Measurements from ENCODE around the gene ZNF483. TPM values are rescaled to one million over a fixed set of nuclear protein-coding genes. Genes with fewer than 3 reads are reported as not detected.

Gene ZNF483
- polyA plus RNA-seq, 1 of the 3 experiments (the other 2 are of a cell fraction), result 0.53 TPM

DNA sequence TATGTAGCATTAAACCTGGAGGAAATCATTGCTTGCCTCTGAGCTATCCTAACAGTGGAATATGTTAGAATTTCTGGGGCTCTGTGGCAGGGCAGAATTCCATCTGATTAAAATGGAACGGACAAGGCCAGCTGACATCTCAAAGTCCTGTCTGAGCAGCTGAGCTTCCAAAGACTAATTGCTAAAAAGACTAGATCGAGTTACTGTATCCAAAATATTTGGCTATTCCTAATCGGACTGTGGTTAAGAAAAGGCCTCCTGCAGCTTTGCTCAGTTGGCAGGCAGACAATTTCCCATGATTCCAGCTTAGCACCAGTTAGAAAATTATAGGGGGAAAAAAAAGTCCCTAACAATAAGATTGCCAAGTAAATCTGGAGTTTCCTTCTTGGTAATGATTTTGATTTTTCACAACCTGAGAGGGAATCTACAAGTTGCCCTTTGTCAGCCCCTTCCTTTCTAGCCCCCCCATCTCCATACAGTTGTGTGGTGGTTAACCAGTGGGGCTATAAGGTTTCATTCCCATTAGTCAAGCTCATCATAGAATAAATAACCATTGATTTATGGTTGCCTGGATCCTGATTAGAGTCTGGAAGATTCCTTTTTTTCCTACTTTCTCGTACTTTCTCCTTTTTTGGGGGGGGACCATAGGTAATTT lies 48.1 kb downstream of the ZNF483 start:
- CTCF ChIA-PET, result interaction anchor here (0.9 kb wide), 1 partner anchor 25 kb away, joined by 3 read pairs; no protein-coding TSS in a partner anchor
- no peaks in the 10 kb centered on the region for H3K79me2 ChIP-seq (ENCODE audit: insufficient read depth)
- H3K9ac ChIP-seq, result no peak overlapping the region
- peak overlapping the region in 1 of 2 experiments; percentile 33; a peak in 2 of 4 replicates for H3K27ac ChIP-seq (ENCODE audit: low read depth in 2 of 2, low read length in 1 of 2)
- H3K4me2 ChIP-seq, result no peak overlapping the region
- peaks cover 0 to 7% of the 10 kb centered on the region in 2 experiments; a peak in 1 of 4 replicates for H3K4me1 ChIP-seq (ENCODE audit: control insufficient read depth in 1 of 2, insufficient read depth in 2 of 2, low read depth in 1 of 2, low read length in 1 of 2)
- POLR2A ChIA-PET, result no interaction called here
- no peak overlapping the region for H3K4me3 ChIP-seq (ENCODE audit: low read depth in 2 of 2, low read length in 1 of 2)
- H2AFZ ChIP-seq (ENCODE audit: low read depth), result no peak overlapping the region
- H3K27me3 ChIP-seq (ENCODE audit: insufficient read depth), result no peaks in the 10 kb centered on the region
- no peaks in the 10 kb centered on the region for H4K20me1 ChIP-seq (ENCODE audit: insufficient read depth)
- no peaks in the 10 kb centered on the region; the same call in 1 of the 2 replicates for H3K9me3 ChIP-seq
- DNase-seq, result no peak
- H3K9me2 ChIP-seq, result no peaks in the 10 kb centered on the region
- WGBS (ENCODE audit: low lambda C conversion rate), result 46% methylated on average over 4 of the region's 4 CpGs
- H3K36me3 ChIP-seq (replicated peaks in 1 of 2; ENCODE audit: control insufficient read depth in 1 of 2, insufficient read depth in 2 of 2, low read length in 1 of 2), result peaks cover 11 to 62% of the 10 kb centered on the region in 2 experiments
- no peaks in the 10 kb centered on the region for H3F3A ChIP-seq (replicated peaks; ENCODE audit: insufficient read depth)
- TF ChIP-seq CHD2 (IDR thresholded peaks at IDR 0.05; ENCODE audit: low read length, partially characterized antibody) (no peak), JUND (IDR thresholded peaks at IDR 0.05) (no peak), NFIC (IDR thresholded peaks at IDR 0.05; ENCODE audit: borderline replicate concordance) (peak; percentile 77), EP300 (IDR thresholded peaks at IDR 0.05; ENCODE audit: borderline replicate concordance in 1 of 2, low read depth in 1 of 2, low read length in 1 of 2) (peak in 1 of 2 experiments; percentile 11; a peak in 1 of 4 replicates), TEAD4 (IDR thresholded peaks at IDR 0.05; ENCODE audit: borderline replicate concordance, insufficient read depth) (0 out of 2 replicates have a peak, but pooled peaks have one; percentile 24), FOXJ3 (CRISPR knock-in tag; IDR thresholded peaks at IDR 0.05) (no peak), TCF12 (IDR thresholded peaks at IDR 0.05) (peak; percentile 48), GABPA (IDR thresholded peaks at IDR 0.05; ENCODE audit: low read depth) (no peak), USF2 (IDR thresholded peaks at IDR 0.05; ENCODE audit: borderline replicate concordance, low read depth, low read length) (no peak), GATA2 (CRISPR knock-in tag; IDR thresholded peaks at IDR 0.05) (no peak), RAD21 (IDR thresholded peaks at IDR 0.05; ENCODE audit: low read length) (no peak), SMC3 (IDR thresholded peaks at IDR 0.05; ENCODE audit: low read depth, low read length) (no peak), FOSL2 (IDR thresholded peaks at IDR 0.05; ENCODE audit: borderline replicate concordance, low read depth) (no peak), TAF1 (IDR thresholded peaks at IDR 0.05; ENCODE audit: borderline replicate concordance, low read depth, low read length) (no peak)
- TF ChIP-seq, protein P1, sequence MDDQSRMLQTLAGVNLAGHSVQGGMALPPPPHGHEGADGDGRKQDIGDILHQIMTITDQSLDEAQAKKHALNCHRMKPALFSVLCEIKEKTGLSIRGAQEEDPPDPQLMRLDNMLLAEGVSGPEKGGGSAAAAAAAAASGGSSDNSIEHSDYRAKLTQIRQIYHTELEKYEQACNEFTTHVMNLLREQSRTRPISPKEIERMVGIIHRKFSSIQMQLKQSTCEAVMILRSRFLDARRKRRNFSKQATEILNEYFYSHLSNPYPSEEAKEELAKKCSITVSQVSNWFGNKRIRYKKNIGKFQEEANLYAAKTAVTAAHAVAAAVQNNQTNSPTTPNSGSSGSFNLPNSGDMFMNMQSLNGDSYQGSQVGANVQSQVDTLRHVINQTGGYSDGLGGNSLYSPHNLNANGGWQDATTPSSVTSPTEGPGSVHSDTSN (IDR thresholded peaks at IDR 0.05), result peak; percentile 66
- TF ChIP-seq, protein P2, sequence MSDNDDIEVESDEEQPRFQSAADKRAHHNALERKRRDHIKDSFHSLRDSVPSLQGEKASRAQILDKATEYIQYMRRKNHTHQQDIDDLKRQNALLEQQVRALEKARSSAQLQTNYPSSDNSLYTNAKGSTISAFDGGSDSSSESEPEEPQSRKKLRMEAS (IDR thresholded peaks at IDR 0.05; ENCODE audit: low read depth), result no peak
- TF ChIP-seq, protein P3, sequence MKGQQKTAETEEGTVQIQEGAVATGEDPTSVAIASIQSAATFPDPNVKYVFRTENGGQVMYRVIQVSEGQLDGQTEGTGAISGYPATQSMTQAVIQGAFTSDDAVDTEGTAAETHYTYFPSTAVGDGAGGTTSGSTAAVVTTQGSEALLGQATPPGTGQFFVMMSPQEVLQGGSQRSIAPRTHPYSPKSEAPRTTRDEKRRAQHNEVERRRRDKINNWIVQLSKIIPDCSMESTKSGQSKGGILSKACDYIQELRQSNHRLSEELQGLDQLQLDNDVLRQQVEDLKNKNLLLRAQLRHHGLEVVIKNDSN (IDR thresholded peaks at IDR 0.05; ENCODE audit: borderline replicate concordance, low read depth), result no peak
